ENCODE measurements around the gene CNTNAP1.

Gene CNTNAP1

DNA sequence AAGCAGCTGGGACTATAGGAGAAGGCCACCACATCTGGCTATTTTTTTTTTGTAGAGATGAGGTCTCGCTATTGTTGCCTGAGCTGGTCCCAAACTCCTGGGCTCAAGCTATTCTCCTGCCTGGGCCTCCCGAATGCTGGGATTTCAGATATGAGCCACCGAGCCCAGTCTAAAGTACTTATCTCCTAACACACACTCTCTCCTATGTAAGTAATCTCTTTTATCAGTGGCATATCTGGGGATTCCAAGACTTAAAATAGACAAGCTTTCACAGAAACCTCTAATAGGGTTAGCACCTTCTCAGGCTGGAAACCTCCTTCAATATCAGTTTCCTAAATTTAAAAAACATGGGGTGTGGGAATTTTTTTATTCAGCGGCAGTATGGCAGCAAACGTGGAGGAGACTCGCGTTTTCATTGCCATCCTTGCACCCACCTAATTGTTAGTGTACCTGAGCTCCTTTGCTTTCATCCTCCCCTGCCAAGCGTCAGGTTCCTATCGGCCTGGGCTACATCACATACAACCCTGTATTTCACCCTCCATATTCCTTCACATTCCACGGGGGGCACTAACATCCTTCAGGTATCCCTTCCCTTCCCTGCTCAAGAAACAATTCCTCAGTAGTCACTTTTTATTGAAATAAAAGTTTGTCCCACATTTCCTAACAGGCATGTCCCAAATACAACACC is 61.4 kb downstream of the CNTNAP1 start:
- no peak for DNase-seq

DNA sequence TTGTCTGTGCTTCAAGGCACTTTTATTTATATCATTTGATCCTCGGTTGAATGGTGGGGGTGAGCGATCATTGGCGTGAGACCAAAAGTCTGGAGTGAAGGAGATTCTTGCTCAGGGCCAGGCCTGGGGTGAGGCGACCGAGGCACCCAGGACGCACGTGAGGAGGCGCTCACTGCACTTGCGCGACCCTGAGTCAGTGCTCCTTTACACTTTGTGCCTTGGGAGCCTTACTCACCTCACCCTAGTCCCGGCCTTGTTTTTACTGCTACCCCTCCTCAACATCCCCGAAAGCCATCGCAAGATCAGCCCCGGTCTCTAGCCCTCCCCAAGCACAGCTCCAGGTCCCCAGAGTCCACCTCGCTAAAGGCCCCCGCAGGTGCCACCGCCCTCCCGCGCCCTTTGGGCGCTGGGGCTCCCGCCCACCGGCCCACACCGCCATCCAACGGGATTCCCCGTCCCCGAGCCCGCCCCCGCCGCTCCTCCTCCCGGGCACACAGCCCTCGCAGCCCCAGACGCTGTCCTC is 62.0 kb downstream of the CNTNAP1 start:
- peak; percentile 61 to 63 for DNase-seq

GRCh38 chr17:42744806-42745617 is 62.7 kb downstream of the CNTNAP1 start, which contains the start of gene EZH1:
EZH1 (minus strand) TSS chr17:42745040; CDS start chr17:42728941, 16,099 bp downstream.
- DNase-seq: peak; percentile 84 to 85

GRCh38 chr17:42748202-42748907 is 66.0 kb downstream of the CNTNAP1 start:
- no peak for DNase-seq

GRCh38 chr17:42748908-42749798 is 66.8 kb downstream of the CNTNAP1 start:
- DNase-seq: no peak

All from activated CD4-positive, alpha-beta T cell treated with anti-CD3 and anti-CD28 coated beads, Interleukin-2, amount 50 U/mL, for 4 hours (primary cell).